ENCODE results near the gene VAC14.

Gene VAC14

DNA sequence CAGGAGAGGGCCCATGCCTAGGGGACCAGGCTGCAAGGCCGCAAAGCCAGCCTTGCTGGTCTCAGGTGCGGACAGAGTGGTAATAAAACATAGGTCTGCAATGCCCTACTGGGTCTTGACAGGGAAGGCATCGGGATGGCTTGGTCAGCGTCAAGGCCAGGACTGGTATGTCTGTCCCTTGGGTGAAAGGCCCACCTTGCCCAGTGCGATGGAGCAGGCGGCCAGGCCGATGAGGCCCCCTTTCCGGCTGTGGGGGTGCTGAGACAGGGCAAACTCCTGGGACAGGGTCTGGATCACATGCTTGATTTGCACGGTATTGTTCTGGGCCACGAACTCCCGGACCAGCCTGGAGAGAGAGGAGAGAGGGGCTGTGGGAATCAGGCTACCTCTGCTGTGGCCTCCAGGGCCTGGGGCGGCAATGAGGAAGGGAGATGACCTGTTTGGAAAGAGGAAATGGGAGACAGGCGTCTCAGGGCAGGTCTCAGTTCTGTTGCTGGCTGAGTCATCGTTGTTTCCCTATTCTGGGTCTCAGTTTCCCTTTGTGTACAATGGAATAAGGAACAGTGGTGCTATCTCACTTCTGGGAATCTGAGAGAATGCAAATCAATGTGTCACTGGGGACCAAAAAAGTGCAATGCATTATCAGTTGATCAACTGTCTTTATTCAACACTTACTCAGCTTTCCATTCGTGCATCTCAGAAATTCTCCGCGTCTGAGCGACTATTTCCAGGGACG lies 14.8 kb downstream of the VAC14 start:
- no peak for DNase-seq (ENCODE audit: low read depth in 2 of 2)

DNA sequence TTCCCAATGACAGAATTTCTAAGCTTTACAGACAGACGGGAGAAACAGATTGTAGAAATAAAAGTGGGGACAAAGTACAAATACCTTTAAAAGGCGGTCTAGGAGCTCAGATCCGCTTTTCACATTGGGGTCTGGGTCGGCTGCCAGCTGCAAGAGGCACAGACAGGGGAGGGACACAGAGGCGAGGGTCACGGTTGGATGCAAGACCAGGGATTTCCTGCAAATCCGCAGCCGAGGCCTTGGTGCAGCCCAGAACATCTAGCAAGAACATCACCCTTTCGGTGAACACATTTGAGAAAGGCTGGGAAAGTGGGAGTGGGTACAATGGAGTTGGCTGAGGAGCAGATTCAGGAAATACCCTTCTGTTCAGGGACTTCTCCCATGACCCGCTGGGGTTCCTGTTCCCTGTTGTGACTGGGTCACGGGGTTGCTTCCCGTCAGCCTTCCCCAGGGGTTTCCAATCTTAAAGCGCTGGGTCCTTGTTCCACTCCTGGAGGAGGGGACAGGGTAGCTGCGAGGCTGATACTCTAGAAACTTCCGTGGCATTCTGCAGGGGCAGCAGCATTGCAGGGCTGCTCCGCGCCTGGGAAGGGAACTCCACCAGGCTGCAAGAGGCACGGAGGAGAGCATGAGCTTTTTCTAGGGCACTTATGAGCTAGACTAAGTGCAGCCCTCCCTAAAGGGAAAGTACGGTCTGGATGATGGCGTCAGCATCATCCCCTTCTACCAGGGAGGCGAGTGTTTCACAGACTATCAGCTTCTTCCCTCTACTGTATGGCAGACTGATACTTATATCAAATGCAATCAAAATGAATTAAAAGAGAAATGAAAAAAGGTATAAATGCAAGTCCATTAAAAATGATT lies 16.0 kb downstream of the VAC14 start:
- no peak for DNase-seq (ENCODE audit: low read depth in 2 of 2)

DNA sequence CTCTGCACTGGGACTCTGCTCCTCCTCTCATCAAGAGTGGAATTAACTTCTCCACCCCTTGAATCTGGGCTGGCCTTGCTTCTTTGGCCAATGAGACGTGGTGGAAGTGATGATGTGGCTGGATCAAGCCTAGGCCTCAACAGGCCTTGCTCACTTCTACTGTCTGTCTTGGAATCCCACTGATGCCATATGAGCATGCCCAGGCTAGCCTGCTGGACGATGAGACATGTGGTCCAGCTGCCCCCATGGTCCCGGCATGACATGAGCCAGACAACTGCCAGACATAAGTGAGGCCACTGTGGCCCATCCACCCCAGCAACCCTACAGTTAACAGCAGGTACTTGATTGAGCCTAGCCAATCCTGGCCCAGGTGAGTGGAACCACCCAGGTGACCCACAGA lies 18.7 kb downstream of the VAC14 start:
- DNase-seq (ENCODE audit: low read depth in 2 of 2), result no peak

DNA sequence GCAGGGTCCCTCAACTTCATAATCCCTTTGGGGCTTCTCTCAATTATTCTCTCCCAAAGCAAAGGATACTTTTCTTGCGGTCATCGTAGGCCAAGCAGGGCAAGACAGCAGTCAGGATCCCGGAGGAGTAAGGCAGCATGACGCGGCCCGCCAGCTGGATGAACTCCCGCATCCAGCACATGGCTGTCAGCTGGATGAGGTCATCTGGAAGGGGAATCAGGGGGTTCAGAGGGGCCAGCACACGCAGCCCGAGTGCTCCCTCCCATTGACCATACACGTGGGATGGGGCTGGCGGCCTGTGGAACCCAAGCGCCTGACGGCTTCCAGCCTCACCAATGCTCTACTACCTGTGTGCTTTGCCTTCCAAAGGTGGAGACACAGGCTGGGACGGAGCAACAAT lies 19.2 kb downstream of the VAC14 start:
- no peak for DNase-seq (ENCODE audit: low read depth in 2 of 2)

DNA sequence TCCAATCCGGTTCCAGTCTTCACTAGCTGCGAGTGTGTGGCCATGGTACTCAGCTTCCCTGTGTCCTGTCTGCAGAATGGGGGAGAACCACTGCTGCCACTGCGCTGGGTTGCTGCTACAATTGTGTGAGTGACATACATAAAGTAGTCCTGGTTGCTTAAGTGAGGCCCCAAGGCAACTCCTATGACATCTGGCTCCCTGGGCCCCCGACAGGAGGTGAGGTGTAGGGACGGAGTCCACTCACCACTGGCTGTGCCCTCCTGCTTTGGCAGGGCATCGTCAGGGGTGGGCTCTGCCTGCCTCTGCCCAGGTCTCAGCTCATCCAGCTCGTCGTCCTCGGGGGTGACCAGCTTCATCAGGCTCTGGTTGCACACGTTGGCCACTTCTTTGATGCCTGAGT lies 20.4 kb downstream of the VAC14 start:
- no peak for DNase-seq (ENCODE audit: low read depth in 2 of 2)

DNA sequence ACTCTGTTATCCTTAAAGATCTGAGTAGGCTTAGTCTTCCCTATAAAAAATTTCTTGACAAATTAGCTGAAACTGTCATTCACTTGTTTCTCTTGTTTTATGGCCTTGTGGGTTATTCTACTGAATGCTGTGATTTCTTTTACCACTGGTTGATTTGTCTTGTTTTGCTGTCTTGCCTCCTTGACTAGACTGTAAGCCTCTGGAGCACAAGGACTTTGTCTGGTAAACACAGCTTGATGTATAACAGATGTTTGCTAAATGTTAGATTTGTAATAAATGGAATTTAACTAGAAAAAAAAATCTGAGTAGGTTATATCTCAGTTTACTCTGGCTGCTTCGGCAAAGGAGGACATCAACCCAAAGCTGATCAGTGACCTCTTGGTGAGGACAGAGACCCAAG lies 21.6 kb downstream of the VAC14 start:
- no peak for DNase-seq (ENCODE audit: low read depth in 2 of 2)

DNA sequence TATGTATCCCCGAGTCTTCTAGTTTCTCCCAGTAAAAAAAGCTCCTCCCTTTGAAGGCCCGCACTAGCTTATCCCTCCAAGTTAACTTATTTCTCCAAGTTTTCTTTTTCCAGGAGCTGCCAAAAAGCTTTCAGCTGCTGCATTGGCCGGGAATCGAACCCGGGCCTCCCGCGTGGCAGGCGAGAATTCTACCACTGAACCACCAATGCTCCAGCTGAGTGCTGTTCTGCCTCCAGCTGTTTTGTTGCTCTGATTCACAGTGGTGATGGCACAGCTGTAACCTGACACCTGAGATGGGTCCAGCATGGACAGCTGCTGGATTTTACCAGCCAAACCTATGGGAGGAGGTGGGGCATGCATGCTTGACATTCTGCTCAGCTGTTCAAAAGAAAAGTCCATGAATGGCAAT lies 22.1 kb downstream of the VAC14 start:
- no peak for DNase-seq (ENCODE audit: low read depth in 2 of 2)

DNA sequence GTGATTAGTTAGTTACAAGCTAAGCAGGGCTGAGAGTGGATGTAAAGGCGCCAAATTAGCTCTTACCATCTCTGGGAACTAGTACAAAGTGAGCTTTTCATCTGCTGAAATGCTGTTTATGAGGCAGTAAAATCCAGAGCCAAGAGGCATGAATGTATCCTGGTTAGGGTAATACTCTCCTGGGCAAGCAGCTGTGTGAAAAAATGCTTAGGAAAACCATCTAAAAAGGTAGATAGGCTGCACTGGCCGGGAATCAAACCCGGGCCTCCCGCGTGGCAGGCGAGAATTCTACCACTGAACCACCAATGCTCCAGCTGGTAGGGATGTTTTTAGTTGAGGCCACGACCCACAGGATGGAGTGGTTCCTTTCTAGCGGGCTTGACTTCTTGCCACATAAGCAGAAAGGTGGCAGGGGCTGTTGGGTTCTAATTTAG lies 23.0 kb downstream of the VAC14 start:
- no peak for DNase-seq (ENCODE audit: low read depth in 2 of 2)

DNA sequence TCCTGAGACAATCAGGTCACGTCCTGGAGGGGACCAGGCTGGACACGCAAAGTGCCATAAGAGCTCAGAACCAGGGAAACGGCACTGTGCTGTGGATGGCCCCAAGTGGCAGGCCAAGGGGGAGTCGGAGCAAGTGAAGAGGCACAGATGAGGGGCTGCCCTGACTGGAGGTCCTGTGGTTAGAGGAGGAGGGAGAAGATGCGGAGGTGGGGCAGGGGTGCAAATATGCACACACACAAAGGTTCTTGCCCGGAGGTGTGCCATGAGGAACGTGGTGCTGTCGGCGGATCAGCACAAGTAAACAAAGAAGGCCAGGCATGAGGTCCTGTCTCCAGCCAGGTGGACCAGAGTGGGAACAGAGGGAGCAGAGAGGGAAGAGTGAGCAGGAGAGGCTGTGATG lies 23.5 kb downstream of the VAC14 start:
- no peak for DNase-seq (ENCODE audit: low read depth in 2 of 2)

DNA sequence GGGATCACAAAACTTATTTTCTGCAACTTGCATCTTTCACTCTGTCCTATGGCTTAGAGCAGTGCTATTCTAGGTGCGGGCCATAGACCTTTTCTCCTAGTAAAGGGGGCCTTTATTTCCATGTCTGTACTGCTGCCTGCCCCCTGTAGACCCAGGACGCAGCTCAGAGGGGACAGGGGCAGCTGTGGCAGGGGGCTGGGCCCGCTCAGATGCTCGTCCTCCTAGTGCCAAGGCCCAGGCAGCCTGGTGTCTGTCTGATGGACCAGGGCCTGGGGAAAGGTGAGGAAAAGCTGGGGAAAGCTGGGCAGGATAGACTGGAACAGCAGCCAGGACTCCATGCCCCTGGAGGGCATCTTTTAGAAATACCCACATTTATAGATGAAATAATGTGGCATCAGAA lies 25.6 kb downstream of the VAC14 start:
- no peak for DNase-seq (ENCODE audit: low read depth in 2 of 2)

DNA sequence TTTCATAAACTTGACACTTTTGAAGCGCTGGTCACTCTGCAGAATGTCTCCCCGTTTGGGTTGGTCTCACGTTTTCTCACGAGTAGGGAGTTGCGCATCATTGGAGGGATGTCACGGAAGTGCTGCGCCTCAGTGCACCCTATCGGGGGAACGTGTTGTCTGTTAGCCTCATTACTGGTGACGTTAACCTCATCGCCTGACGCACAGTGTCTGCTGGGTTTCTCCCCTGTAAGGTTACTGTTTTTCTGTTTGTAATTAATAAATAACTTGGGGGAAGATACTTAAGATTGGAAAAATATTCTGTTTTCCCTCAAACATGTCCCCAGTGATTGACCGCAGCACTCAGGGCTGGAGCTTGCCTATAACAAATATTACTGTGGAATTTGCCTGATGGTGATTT lies 26.7 kb downstream of the VAC14 start:
- DNase-seq (ENCODE audit: low read depth in 2 of 2), result no peak

DNA sequence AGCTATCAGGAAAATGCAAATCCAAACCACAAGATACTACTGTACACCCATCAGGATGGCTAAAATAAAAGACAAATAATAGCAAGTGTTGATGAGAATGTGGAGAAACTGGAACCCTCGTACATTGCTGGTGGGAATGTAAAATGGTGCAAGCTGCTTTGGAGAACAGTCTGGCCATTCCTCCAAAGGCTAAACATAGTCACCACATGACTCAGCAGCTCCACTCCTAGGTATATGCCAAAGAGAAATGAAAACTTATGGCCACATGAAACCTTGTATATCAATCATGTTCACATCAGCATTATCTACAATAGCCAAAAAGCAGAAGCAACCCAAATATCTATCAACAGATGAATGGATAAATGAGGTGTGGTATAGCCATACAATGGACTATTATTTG lies 28.5 kb downstream of the VAC14 start:
- no peak for DNase-seq (ENCODE audit: low read depth in 2 of 2)

DNA sequence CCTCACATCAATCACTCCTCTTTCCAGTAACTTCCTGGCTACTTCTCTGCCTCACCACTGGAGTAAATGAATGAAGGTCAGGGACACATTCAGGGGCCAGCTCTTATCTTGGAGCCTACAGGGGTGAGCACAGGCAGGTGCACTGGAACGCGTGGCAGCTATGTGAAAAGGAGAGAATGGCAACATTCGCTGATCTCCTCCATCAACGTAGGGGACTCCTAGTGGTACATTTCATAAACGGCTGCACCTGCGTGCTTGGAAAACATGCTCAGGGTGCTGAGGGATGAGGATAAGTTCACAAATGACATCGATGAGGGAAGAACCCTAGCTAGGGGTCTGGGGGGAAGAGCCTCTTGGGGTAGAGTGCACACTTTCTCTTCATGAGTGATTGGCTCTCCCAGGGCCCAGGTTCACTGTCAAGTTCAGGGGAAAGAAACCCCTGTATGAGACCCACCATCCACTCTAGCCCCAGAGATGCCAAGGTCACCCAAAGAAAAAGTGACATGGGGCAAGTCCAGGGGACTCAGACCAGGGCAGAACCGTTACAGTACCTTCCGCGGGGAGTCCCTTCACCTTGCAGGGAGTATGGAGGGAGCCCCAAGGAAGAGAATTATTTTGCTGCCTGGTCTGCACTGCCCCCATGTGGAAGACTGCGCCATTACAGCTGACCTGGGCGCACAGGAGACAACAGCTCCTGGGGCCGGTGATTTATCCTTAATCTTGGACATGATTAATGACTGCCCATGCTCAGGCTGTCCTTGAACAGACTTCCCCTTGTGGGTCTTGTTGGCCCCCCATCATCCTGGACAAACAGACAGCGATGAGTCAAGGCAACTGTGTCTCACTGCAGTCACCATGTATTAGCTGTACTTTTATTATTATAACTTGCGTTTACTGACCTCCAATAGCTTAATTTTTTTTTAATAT lies 30.1 kb downstream of the VAC14 start:
- peak; percentile 36 to 42 for DNase-seq (ENCODE audit: low read depth in 2 of 2)

DNA sequence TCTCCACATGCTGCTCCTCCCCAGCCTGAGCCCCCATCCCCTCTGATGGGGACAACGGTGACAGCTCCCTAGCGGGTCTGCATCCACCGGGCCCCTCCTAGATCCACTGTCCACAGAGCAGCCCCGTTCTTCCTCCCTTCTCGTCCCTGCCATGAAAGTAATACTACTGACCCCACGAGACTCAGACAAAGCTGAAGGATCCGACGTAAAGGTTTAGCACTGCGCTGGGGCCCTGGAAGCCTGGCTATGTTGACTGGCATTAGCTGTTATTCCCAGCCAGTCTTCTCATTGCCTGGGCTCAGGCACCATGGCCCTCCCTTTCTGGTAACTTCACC lies 30.7 kb downstream of the VAC14 start:
- no peak for DNase-seq (ENCODE audit: low read depth in 2 of 2)

DNA sequence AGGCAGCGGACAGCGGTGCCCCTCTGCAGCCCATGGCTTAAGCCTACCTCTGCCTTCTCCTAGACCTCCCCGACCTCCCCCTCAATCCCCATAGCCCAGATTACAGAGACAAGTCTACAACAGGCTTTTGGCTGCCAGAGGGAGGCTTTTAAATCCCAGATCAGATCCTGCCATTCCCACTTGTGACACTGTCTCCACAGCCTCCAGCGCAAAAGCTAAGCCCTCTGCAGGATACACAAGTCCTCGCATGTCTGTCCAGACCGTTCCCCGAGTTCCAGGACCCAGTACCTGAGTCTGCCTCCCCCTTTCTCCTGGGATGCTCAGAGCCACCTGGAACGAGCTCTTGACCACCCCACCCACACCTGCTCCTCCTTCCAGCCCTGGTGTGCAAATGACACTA lies 31.2 kb downstream of the VAC14 start:
- no peak for DNase-seq (ENCODE audit: low read depth in 2 of 2)

DNA sequence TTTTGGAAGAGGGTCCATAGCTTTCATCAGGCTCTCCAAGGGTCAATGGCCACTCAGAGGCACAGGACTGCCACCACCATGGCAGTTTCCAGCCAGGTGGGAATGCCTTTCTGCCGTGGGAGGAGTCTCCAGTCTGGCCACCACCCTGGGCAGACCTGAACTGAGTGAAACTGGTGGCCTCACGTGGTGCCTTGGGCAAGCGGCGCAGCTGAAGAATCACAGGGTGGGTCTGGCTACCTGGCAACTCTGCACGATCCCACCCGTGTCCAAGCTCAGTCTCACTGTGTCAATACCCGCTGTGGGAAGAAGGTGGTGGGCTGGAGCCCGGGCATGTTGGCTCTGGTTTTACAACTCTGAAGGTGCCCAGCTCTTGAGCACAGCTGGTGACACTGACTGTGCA lies 31.8 kb downstream of the VAC14 start:
- DNase-seq (ENCODE audit: low read depth in 2 of 2), result no peak

DNA sequence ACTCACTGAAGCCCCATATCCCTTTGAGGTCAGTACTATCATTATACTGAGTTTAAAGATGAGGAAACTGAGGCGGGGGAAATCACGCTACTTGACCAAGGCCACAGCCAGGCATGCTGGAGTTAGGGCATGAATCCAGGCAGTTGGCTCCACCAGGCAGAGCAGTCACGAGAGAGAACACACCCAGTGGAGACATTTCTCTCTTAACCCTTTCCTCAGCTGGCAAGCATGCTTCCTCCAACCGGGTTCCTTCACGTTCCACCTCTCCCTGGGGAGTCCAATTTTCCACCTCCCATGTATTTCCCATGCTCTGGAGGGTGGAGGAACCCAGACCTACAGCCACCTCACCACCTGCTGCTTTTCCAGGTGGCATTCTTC lies 32.8 kb downstream of the VAC14 start:
- no peak for DNase-seq (ENCODE audit: low read depth in 2 of 2)

DNA sequence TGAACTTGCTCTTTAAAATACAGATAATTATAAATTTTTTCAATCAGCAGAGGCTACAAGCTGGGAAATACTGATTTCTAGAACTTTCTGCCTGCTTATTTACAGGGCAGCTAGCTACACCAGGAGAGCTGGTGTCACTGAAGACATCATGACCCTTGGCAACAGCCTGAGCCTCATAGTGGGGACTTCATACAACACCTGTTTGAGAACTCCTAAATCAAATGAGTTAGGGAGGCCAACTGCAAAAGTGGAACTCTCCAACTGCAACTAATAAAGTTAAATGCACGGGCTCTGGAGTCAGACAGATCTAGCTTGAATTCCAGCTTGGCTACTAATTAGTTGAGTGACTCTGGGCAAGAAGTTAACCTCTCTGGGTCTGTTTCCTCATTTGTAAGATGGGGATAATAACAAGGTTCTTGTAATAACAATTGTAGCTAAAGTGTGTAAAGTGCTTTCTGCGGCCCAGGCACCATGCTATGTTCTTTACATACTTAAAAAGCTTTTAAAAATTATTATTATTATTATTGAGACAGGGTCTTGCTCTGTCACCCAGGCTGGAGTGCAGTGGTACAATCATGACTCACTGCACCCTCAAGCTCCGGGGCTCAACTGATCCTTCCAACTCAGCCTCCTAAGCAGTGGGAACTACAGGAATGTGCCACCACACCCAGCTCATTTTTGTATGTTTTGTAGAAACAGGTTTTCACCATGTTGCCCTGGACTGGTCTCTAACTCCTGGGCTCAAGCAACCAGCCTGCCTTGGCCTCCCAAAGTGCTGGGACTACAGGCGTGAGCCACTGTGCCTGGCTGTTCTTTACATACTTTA lies 33.4 kb downstream of the VAC14 start:
- no peak for DNase-seq (ENCODE audit: low read depth in 2 of 2)

DNA sequence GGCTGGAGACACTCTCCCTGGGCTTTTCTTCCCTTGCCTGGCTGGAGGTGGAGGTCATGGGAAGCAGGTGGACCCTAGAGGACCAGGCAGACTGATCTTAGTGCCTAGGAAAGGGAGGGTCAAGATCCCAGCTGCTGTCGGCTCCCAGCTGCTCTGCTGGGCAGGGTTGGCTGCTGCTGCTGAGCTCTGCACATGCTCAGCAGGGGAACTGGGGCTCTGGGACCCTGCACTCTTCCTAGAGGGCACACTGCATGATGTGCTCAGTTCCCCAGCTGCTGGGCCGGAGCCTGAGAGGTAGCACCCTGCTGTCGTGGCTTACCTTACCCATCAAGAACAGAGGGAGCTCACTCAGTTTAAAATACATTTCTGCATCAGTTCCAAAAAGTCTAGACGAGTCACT lies 34.3 kb downstream of the VAC14 start:
- DNase-seq (ENCODE audit: low read depth in 2 of 2), result no peak

DNA sequence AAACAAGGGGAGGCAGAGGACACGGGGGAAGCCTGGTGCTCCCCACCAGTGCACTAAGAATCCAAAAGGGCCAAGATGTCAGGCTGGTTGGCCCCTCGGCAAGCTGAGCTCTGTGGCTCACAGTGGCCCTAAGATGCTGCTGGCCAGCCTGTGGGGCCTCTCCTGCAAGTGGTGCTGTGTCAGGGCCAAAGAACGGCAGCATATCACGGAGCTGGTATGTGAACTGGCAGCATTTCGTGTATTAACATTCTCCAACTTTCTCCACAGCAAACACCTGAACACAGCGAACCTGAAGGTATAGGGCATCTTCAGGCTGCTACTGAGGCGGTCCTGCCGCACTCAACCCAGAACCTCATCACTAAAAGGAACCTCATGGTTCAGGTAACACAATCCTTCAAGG lies 34.8 kb downstream of the VAC14 start:
- DNase-seq (ENCODE audit: low read depth in 2 of 2), result no peak

DNA sequence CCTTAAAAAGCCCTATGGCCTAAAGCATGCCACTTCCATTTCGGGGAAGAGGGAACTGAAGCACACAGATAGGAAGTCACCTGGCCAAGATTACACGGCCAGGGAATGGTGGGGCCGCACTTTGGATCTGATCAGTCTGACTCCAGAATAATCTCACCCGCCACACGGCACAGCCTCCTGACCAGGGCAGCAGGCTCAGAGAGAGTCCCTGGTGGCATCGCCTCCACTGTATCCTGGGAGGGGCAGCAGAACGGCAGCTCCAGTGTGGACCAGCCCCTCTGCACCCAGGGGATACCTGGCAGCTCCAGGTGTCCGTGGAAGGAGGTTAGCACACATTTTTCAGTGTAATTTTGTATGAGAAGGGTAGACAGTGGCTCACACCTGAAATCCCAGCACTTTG lies 35.5 kb downstream of the VAC14 start:
- DNase-seq (ENCODE audit: low read depth in 2 of 2), result no peak

DNA sequence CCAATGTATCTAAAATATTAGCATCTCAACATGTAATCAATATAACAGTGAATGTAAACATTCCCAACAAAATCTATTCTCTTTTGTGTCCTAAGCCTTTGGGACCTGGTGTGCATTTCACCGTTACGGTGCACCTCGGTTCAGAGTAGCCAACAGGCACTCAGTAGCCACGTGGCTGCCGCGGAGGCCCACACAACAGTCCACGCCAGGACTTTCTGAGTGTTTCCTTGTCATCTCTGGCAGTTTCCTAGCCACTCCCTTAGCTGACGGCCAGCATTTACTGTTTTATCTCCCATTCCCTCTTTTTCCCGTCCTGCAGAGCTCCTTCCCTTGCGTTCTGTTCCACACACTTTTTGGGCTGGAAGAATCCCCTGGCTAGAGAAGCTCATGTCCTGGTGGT lies 36.3 kb downstream of the VAC14 start:
- no peak for DNase-seq (ENCODE audit: low read depth in 2 of 2)

Data from stimulated activated CD8-positive, alpha-beta memory T cell treated with anti-CD3 and anti-CD28 coated beads, Interleukin-2, amount 100 ng/mL, for 48 hours (primary cell).